Gastroesophageal sphincter (tissue), 3 donors: ENCODE measurements around the gene C12orf57.

Source experiments
- CTCF ChIP-seq, 4 experiments: fragments of 200-600 bp in 2 of 4; fragments of 450-650 bp in 2 of 4; sonication (generic) in 1 of 4; IDR thresholded peaks; one replicate each; pipeline ENCODE4 v1.5.1; 2017 to 2019; ENCODE audit warnings: antibody characterized with exemption in 4 of 4, mild to moderate bottlenecking in 2 of 4, moderate library complexity in 2 of 4
- EP300 ChIP-seq: sonication (generic); formaldehyde crosslinking; IDR thresholded peaks from one replicate; pipeline ENCODE4 v1.6.1; 2017; ENCODE audit warnings: antibody characterized with exemption, mild to moderate bottlenecking
- POLR2A ChIP-seq, 2 donors: fragments of 450-650 bp; IDR thresholded peaks; one replicate each; pipeline ENCODE4 v1.6.1; 2017; ENCODE audit warnings: antibody characterized with exemption in 2 of 2, mild to moderate bottlenecking in 2 of 2, moderate library complexity in 1 of 2
- POLR2AphosphoS5 ChIP-seq: sonication (generic); formaldehyde crosslinking; IDR thresholded peaks from one replicate; pipeline ENCODE4 v1.6.1; 2017; ENCODE audit warnings: antibody characterized with exemption

- TF ChIP-seq CTCF (IDR thresholded peaks at IDR 0.05) (no peak), POLR2AphosphoS5 (no peak), POLR2A (IDR thresholded peaks at IDR 0.05) (no peak), EP300 (no peak)
Measured at GRCh38 chr12:6946920-6947374, 3.1 kb downstream of the C12orf57 start.
